Fibroblast of skin of abdomen (primary cell): Measurements from ENCODE around the gene MEIOSIN. TPM values are rescaled to one million over a fixed set of nuclear protein-coding genes. Genes with fewer than 3 reads are reported as not detected.
A peak's percentile ranks its signal among the peaks of the same experiment; 100 is the strongest.
"Not testable (repeated sequence)": the region's sequence is repeated elsewhere in the genome, so short reads cannot be mapped to it uniquely, and the experiment has no call there.

Experiments used
- DNase-seq: peaks from one replicate; pipeline ENCODE4 v3.0.0-alpha.2; 2013
- polyA plus RNA-seq, 2 experiments: library from polyadenylated mRNA; unstranded; fragments of 120-200 nt; gene quantifications; one replicate each; pipeline ENCODE4 v1.2.1, GENCODE V29; 2013; ENCODE audit not compliant: insufficient read length in 2 of 2

MEIOSIN gene, protein sequence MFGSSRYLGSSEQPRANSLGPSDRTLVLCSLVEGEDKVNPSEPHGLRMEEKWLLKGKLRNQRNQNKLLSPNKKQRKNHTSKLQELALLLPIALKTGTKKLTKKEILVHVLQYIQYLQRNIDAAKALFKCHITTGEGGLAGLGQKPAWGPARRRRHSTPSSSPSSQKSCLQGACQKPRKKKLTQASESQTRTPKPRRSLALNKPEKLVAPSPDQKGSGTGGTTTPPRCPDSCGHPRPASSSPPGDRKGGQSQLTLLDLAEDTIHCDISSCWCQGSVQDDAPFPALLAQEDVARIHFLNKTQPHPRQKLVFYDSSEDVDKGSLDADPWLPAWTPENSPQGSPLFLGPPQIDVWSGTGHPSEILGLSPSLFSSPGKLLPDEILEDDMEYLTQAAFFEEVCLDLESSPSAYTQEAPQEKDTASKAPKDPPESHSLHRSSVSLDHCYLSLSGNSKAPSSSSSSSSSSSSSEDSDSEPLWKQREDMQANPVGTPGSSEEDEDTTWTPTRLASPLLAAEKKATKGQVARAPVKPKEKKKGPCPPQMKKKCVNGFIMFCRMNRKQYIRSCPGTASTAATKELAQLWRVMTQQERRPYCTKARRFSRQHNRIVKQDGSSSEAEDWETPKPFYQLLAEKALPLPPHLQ
- not detected for polyA plus RNA-seq (2013, experiment 1 of 2; ENCODE audit: insufficient read length)
- not detected for polyA plus RNA-seq (2013, experiment 2 of 2; ENCODE audit: insufficient read length)

DNA sequence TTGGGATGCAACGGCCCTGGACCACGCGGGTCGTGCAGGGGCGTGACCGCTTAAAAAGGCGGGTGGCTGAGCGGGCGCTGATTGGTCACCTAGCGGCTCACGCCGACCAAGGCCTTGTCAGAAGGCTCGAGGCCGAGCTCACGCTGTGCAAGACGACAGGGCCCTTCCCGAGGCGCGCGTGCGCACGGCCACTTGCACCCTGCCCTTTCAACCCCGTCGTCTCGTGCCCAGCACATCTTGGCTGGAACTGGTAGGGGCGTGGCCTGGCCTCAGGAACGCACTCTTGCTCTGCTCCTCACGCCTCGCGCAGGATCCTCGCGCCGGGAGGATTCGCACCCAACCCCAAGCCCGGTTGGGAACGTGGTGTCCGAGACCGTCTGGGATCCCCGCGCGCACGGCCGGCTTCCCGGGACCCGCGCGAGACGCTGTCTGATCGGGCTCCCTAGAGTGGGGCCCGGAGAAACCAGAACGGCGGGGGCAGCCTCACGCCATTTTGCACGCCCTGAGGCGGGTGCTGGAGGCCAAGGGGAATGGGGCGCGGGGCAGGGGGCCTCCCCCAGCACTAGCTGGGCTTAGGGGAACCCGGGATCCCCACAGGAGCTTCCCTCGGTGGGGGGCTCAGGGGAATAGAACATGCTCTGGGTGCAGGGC, at the start of gene MEIOSIN:
Gene MEIOSIN (plus strand): TSS at position 280 of the 651 bp plus-strand sequence. CDS start 1,938 bp downstream, outside the sequence.
- no peak for DNase-seq

GRCh38 chr19:45685045-45685444, 48.2 kb upstream of the MEIOSIN start:
- DNase-seq, result not testable (repeated sequence)

- DNase-seq, result no peak
Measured at GRCh38 chr19:45687599-45687998, 45.6 kb upstream of the MEIOSIN start.

DNA sequence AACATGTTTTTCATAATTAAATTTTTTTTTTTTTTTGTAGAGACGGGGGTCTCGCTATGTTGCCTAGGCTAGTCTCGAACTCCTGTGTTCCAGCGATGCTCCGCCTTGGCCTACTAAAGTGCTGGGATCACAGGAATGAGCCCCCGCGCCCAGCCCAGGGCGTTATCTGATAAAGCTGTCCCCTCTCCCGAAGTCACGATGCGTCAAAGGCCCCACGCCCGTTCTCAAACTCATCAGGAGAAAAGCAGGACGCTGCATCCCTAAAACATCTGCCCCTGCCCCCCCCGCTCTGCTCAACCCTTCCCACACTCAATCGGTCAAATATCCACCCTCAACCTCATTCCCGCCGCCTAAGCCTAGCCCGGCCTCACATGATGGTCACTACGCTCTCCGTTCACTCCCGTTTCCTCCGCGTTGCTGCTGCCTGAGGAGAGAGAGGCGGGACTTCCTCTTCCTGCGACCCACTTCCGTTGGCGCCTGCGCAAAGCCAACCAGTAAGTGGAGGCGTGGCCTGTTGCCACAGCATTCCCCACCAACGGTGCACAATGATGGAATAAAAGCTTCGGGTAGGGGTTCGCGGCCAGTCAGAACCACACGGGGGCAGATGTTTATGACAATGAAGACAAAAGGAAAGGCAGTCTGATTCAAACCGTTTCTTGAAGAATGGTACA, 41.6 kb upstream of the MEIOSIN start, which contains the start of gene SNRPD2:
Gene SNRPD2 (minus strand): TSS at position 438 of the 671 bp plus-strand sequence. CDS start 65 bp downstream, at position 373.
- peak; percentile 95 for DNase-seq

- DNase-seq, result peak; percentile 100
Measured at GRCh38 chr19:45692187-45693105, 40.8 kb upstream of the MEIOSIN start, which contains the start of gene QPCTL. TSS of gene QPCTL (plus strand) at chr19:45692666. CDS start at chr19:45692704, 38 bp downstream.

DNA sequence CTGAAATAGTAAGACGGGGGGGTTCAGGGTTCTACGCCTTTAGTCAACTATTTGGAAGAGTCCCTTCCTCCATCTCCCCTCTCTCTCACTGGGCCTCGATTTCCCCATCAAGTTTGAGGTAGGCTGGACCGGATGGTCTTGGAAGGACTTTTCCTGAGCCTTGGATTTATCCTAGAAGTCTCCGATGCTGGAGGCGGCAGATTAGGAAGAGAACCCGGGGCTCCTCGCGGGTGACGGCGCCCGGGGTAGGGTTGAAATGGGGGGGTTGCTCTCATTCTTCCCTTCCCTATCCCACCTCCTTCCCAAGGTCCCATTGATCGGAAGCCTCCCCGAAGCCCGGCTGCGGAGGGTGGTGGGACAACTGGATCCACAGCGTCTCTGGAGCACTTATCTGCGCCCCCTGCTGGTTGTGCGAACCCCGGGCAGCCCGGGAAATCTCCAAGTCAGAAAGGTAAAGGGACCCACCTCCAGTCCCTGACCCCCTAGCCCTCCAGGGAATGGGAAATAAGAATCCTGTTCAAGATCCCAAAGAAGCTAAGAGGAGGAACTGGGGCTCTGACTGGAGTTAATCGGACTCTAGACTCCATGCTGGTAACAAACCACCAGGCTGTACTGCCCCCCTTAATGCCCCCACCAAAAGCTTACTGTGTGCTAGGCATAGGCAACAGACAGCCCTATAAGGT, 40.0 kb upstream of the MEIOSIN start:
- peak; percentile 62 for DNase-seq

DNA sequence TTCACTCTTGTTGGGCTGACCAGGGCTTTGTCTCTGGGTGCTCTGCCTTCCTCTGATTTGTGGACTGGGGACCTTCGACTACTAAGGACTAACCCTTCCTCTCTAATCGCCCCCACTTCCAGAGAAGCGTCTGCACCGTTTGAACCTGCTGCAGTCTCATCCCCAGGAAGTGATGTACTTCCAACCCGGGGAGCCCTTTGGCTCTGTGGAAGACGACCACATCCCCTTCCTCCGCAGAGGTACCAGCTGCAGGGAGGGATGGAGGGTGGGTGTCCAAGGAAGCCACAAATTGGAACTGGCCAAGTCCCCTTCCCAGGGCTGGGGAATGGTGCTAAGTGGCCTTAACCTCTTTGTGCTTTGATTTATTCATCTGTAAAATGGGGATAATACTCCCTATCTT, 31.6 kb upstream of the MEIOSIN start:
- no peak for DNase-seq

GRCh38 chr19:45705115-45705514, 28.1 kb upstream of the MEIOSIN start:
- no peak for DNase-seq

GRCh38 chr19:45705710-45706415, 27.4 kb upstream of the MEIOSIN start:
- no peak for DNase-seq

GRCh38 chr19:45710356-45711130, 22.7 kb upstream of the MEIOSIN start:
- no peak for DNase-seq

DNA sequence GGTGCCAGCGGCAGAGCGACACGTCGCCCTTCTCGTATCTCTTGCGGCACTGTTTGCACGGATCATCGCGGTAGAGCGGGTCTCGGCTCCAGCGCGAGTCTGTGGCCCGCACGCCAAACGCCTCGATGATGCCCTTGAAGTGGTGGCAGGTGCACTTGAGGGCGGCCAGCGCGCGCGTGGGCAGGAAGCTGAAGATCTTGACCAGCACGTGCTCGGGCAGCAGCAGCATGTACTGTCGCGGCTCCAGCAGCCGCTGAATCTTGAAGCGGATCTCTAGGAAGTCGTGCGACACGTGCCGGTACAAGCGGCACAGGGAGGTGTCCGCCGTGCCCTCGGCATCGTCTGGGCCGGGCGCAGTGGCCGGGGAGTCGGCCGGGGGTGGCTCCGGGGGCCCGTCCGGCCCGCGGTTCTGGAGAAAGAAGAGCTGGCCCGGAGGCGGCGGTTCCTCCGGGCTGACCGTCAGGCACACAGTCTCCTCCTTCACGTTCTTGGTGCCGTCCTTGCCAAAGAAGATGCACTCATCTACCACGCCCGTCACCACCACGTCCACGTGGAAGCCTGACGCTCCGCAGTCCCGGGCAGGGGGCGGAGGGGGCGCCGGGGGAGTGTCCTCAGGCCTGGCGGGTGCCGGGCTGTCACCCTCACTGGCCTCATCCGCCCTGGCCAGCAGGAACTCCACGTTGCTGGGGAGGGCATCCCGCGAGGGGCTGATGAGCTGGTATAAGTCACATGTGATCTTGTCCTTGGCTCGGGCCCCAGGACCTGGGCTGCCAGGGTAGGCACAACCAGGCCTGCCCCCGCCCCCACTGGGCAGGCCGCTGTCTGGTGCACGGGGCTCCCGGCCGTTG, 21.2 kb upstream of the MEIOSIN start:
- no peak for DNase-seq

GRCh38 chr19:45712699-45713067, 20.6 kb upstream of the MEIOSIN start:
- no peak for DNase-seq

- no peak for DNase-seq
Measured at GRCh38 chr19:45713141-45713540, 20.1 kb upstream of the MEIOSIN start.

GRCh38 chr19:45715139-45715538, 18.1 kb upstream of the MEIOSIN start:
- DNase-seq, result no peak

- peak; percentile 13 for DNase-seq
Measured at GRCh38 chr19:45716359-45717130, 16.7 kb upstream of the MEIOSIN start.

DNA sequence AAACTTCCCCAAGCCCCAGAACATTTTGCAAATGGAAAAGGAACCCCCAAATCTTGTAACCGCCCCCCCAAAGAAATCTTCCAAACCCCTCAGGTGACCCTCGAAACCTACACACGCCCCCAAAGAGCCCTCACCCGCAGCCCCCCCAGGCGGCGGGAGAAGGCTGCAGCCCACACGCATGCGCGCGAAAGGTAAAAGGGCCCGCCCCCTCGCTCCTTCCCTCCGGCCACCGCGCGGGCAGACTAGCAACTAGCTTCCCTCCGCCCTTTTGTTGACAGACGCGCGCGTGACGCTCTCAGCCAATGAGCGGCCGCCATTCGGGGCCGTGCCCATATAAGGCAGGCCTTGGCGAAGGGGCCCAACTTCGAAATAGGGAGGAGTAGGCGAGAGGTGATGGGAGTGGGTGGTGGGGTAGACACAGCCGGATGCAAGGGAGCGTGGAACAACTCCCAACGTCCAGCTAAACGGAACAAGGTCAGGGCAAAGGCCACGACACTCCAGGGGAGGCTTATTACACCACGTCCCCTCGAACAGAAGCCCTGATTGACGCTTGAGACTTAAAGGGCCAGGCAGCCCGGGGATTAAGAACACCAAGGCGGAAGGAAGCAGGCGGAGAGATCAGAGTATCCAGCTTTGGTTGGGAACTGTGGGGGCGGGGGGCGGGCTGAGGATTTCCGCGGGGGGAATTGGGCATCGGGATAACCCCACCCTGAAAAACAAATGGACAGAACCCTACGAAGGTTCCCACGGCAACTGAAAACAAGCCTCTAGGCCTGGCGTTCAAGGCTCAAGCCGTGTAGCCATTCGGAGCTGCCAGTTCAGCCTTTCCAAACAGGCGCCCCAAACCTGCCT, 15.9 kb upstream of the MEIOSIN start:
- peak; percentile 99 for DNase-seq
